Tibial nerve (tissue), 4 donors: ENCODE results near the gene TSPAN16.

ENCODE experiments used
- EP300 ChIP-seq, 2 donors: sonication (generic); formaldehyde crosslinking; IDR thresholded peaks; one replicate each; pipeline ENCODE4 v1.6.1; 2017; ENCODE audit warnings: antibody characterized with exemption in 2 of 2, mild to moderate bottlenecking in 1 of 2
- POLR2A ChIP-seq, 2 donors: fragments of 450-650 bp; IDR thresholded peaks; one replicate each; pipeline ENCODE4 v1.6.1; 2017; ENCODE audit warnings: antibody characterized with exemption in 2 of 2, mild to moderate bottlenecking in 2 of 2, moderate library complexity in 2 of 2
- TF ChIP-seq, protein P1 (sequence below), 5 experiments: fragments of 200-600 bp in 3 of 5; fragments of 450-650 bp in 2 of 5; sonication (generic) in 3 of 5; IDR thresholded peaks; one replicate each; pipeline ENCODE4 v1.5.1; 2016 to 2019; ENCODE audit warnings: antibody characterized with exemption in 5 of 5, mild to moderate bottlenecking in 3 of 5, moderate library complexity in 2 of 5

DNA sequence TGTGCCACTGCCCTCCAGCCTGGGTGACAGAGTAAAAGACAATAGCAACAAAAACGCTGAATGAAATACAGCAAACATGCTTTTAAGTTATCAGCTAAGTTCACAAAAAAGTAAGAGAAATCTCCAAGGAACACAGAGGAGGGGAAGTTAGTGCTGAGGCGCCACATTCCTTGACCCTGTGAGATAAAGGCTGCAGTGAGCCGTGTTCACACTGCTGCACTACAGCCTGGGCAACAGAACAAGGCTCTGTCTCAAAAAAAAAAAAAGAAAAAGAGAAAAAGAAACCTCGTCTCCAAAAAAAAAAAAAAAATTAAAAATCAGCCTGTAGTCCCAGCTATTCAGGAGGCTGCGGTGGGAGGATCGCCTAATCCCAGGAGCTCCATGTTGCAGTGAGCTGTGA, 17.3 kb upstream of the TSPAN16 start:
- TF ChIP-seq, protein P1, sequence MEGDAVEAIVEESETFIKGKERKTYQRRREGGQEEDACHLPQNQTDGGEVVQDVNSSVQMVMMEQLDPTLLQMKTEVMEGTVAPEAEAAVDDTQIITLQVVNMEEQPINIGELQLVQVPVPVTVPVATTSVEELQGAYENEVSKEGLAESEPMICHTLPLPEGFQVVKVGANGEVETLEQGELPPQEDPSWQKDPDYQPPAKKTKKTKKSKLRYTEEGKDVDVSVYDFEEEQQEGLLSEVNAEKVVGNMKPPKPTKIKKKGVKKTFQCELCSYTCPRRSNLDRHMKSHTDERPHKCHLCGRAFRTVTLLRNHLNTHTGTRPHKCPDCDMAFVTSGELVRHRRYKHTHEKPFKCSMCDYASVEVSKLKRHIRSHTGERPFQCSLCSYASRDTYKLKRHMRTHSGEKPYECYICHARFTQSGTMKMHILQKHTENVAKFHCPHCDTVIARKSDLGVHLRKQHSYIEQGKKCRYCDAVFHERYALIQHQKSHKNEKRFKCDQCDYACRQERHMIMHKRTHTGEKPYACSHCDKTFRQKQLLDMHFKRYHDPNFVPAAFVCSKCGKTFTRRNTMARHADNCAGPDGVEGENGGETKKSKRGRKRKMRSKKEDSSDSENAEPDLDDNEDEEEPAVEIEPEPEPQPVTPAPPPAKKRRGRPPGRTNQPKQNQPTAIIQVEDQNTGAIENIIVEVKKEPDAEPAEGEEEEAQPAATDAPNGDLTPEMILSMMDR (IDR thresholded peaks at IDR 0.05): no peak
- no peak for TF ChIP-seq POLR2A (IDR thresholded peaks at IDR 0.05)
- TF ChIP-seq EP300 (IDR thresholded peaks at IDR 0.05): no peak
